Thyroid gland (tissue), 4 donors: ENCODE measurements around the gene UGT2B11.
"Not testable (repeated sequence)": the region's sequence is repeated elsewhere in the genome, so short reads cannot be mapped to it uniquely, and the experiment has no call there.

Experiments
- CTCF ChIP-seq, 6 experiments: fragments of 200-600 bp in 3 of 6; fragments of 450-650 bp in 3 of 6; sonication (generic) in 3 of 6; IDR thresholded peaks; one replicate each; pipeline ENCODE4 v1.5.1; 2016 to 2019; ENCODE audit warnings: antibody characterized with exemption in 6 of 6, mild to moderate bottlenecking in 2 of 6, inconsistent platforms in 1 of 6, moderate library complexity in 1 of 6
- POLR2A ChIP-seq, 2 donors: fragments of 450-650 bp; IDR thresholded peaks; one replicate each; pipeline ENCODE4 v1.6.1; 2017; ENCODE audit warnings: antibody characterized with exemption in 2 of 2, mild to moderate bottlenecking in 2 of 2, moderate library complexity in 1 of 2

DNA sequence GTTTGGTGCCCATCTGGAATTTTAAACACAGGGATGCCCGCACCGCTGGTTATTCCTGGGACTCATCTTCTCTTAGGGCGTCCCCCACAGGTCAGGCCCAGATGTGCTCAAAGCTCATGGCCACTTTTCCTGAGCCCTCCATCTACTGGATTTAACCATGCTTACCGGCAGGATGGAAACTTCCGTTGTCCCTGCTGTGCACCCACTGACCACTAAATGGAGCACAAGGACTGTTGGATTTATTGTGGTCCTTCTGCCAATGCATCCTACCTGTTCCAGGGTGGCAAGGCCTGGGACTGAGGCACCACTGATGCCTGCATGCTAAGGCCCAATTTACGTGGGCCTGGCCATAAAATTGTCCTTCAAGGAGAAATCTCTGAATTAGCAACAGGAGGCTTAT lies 8.7 kb upstream of the UGT2B11 start:
- TF ChIP-seq CTCF, POLR2A (IDR thresholded peaks at IDR 0.05): not testable (repeated sequence)
